Spleen (tissue), 11 donors: ENCODE results near the gene HBA2. TPM values are rescaled to one million over a fixed set of nuclear protein-coding genes. Genes with fewer than 3 reads are reported as not detected.

Source experiments
- DNase-seq: peaks from one replicate; pipeline ENCODE4 v3.0.0-alpha.2; 2020
- H3K27ac ChIP-seq, 8 donors: fragments of 200-600 bp; sonication (generic) in 7 of 8; 1 replicate in 4 of 8; 2 replicates in 4 of 8; pipeline versions ENCODE4 v1.5.0 to v1.8.0; 2016 to 2021; ENCODE audit warnings: inconsistent platforms in 4 of 8, mild to moderate bottlenecking in 4 of 8, moderate library complexity in 1 of 8
- H3K27me3 ChIP-seq, 7 donors: fragments of 200-600 bp; sonication (generic) in 6 of 7; replicated peaks in 1 of 7; 1 replicate in 4 of 7; 2 replicates in 3 of 7; pipeline versions ENCODE4 v1.5.0 to v1.8.0; 2016 to 2021; ENCODE audit warnings: inconsistent platforms in 3 of 7, mild to moderate bottlenecking in 1 of 7
- H3K36me3 ChIP-seq, 6 donors: fragments of 200-600 bp; sonication (generic) in 5 of 6; 1 replicate in 4 of 6; 2 replicates in 2 of 6; pipeline versions ENCODE4 v1.5.0 to v1.8.0; 2016 to 2021; ENCODE audit warnings: inconsistent platforms in 2 of 6
- H3K4me1 ChIP-seq, 6 donors: fragments of 200-600 bp; sonication (generic) in 5 of 6; 1 replicate in 3 of 6; 2 replicates in 3 of 6; pipeline versions ENCODE4 v1.5.0 to v1.8.0; 2016 to 2021; ENCODE audit warnings: inconsistent platforms in 3 of 6
- H3K4me3 ChIP-seq, 8 donors: fragments of 200-600 bp; sonication (generic) in 7 of 8; 1 replicate in 4 of 8; 2 replicates in 4 of 8; pipeline versions ENCODE4 v1.5.0 to v1.8.0; 2016 to 2021; ENCODE audit warnings: inconsistent platforms in 4 of 8, mild to moderate bottlenecking in 4 of 8, moderate library complexity in 2 of 8
- H3K9me3 ChIP-seq, 8 donors: fragments of 200-600 bp; sonication (generic) in 7 of 8; 1 replicate in 4 of 8; 2 replicates in 4 of 8; pipeline versions ENCODE4 v1.5.0 to v1.8.0; 2016 to 2021; ENCODE audit warnings: inconsistent platforms in 4 of 8
- POLR2A ChIP-seq, 3 donors: fragments of 450-650 bp; IDR thresholded peaks; one replicate each; pipeline ENCODE4 v1.5.1; 2017; ENCODE audit warnings: antibody characterized with exemption in 3 of 3, mild to moderate bottlenecking in 1 of 3
- POLR2AphosphoS5 ChIP-seq, 3 donors: sonication (generic); formaldehyde crosslinking; IDR thresholded peaks; one replicate each; pipeline ENCODE4 v1.5.1; 2017; ENCODE audit warnings: antibody characterized with exemption in 3 of 3
- WGBS, 5 donors: extraction: QIAGEN DNeasy Blood & Tissue Kit in 3 of 5; methylation state at CpG; one replicate each; pipeline versions ENCODE4 v1.1.5 to v1.1.7; 2013 to 2018; 5-methylcytosine and 5-hydroxymethylcytosine counted together
- intact Hi-C: fragments of 100-400 bp; cut with DNase I; formaldehyde crosslinking; loops from one replicate; pipeline ENCODE4 v1.15.0; 2023; ENCODE audit warnings: low total_unique reads
- polyA plus RNA-seq, 3 donors: library from polyadenylated mRNA; stranded (reverse); fragments of 200-250 nt; gene quantifications; one replicate each; pipeline ENCODE4 v1.2.1, GENCODE V29; 2013
- total RNA-seq, 7 donors: library from RNA; depleted of rRNA in 3 of 7; stranded (reverse); fragments of >200 nt in 3 of 7; fragmentation: NEBNext Ultra II Directional in 4 of 7; extraction: Animal tissue kit (Norgen Biotek cat#: 25700) in 4 of 7; gene quantifications; one replicate each; pipeline versions ENCODE4 v1.1.0 to v1.2.1, GENCODE V29; 2016 to 2021
- TF ChIP-seq, protein P1 (sequence below), 11 experiments: fragments of 200-600 bp in 7 of 11; fragments of 450-650 bp in 4 of 11; sonication (generic) in 4 of 11; IDR thresholded peaks in 8 of 11; conservative IDR thresholded peaks in 3 of 11; 1 replicate in 7 of 11; 2 replicates in 4 of 11; pipeline versions ENCODE4 v1.4.0 to v1.8.0; 2016 to 2021; ENCODE audit warnings: antibody characterized with exemption in 11 of 11, inconsistent platforms in 4 of 11, mild to moderate bottlenecking in 1 of 11
- donor health status: healthy with polysubstance abuse.
- donor health status: DM: no; HTN: no; CAD: no; lungs with moderate emphysema.
- donor health status: DM: no; HTN: no; CAD: no.
- donor health status: Bipolar disorder and iron deficiency.
- donor health status: healthy.
- donor health status: DM: no; HTN: no; CAD: no.
- donor health status: DM: yes; HTN: yes; CAD: no.

HBA2 gene
- total and polyA plus RNA-seq, 10 donors: 256 to 16,395 (median 3,722) TPM

GRCh38 chr16:142405-142967 lies 30.2 kb upstream of the HBA2 start:
- H3K27ac ChIP-seq: no peak overlapping the region
- intact Hi-C loops: no loop called here
- no peaks in the 10 kb centered on the region for H3K36me3 ChIP-seq
- H3K9me3 ChIP-seq: no peaks in the 10 kb centered on the region
- 76 to 87% (median 81%) methylated on average over 12 of the region's 12 CpGs for WGBS, 5 donors
- no peak overlapping the region for H3K4me3 ChIP-seq
- peaks cover 2 to 13% (median 5%) of the 10 kb centered on the region in 6 donors for H3K4me1 ChIP-seq
- TF ChIP-seq POLR2AphosphoS5 (IDR thresholded peaks at IDR 0.05) (no peak), POLR2A (IDR thresholded peaks at IDR 0.05) (no peak)
- TF ChIP-seq, protein P1, sequence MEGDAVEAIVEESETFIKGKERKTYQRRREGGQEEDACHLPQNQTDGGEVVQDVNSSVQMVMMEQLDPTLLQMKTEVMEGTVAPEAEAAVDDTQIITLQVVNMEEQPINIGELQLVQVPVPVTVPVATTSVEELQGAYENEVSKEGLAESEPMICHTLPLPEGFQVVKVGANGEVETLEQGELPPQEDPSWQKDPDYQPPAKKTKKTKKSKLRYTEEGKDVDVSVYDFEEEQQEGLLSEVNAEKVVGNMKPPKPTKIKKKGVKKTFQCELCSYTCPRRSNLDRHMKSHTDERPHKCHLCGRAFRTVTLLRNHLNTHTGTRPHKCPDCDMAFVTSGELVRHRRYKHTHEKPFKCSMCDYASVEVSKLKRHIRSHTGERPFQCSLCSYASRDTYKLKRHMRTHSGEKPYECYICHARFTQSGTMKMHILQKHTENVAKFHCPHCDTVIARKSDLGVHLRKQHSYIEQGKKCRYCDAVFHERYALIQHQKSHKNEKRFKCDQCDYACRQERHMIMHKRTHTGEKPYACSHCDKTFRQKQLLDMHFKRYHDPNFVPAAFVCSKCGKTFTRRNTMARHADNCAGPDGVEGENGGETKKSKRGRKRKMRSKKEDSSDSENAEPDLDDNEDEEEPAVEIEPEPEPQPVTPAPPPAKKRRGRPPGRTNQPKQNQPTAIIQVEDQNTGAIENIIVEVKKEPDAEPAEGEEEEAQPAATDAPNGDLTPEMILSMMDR (IDR thresholded peaks at IDR 0.05 in 8 of 11, conservative IDR thresholded peaks at IDR 0.05 in 3 of 11): no peak
- peaks cover 0 to 14% (median 0%) of the 10 kb centered on the region in 7 donors for H3K27me3 ChIP-seq
- peak; percentile 35 for DNase-seq

DNA sequence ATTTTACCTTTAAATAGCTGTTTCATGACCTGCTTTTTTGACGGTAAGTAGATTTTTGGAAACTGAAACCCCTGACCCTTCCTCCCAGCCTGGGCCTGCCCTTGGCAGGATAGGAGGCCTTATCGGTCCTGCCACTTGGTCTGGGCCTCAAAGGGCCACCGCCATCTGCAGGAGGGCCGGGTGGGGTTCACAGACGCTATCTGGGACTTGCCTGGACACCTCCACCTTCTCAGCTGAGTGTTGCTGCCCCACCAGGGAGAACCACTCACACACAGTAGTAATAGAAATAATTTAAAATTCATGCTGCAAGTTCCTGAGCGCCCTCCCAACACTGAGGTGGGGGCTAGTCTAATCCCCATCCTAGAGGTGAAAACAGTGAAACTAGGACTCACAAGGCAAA lies 29.6 kb upstream of the HBA2 start:
- intact Hi-C loops: no loop called here
- Histone ChIP-seq H3K27ac (no peak overlapping the region), H3K27me3 (peaks cover 0 to 14% (median 0%) of the 10 kb centered on the region in 7 donors), H3K4me3 (no peak overlapping the region), H3K4me1 (peaks cover 0 to 7% (median 0%) of the 10 kb centered on the region in 6 donors), H3K9me3 (no peaks in the 10 kb centered on the region), H3K36me3 (no peaks in the 10 kb centered on the region)
- no peak for TF ChIP-seq POLR2AphosphoS5 (IDR thresholded peaks at IDR 0.05)
- TF ChIP-seq, protein P1 (IDR thresholded peaks at IDR 0.05 in 8 of 11, conservative IDR thresholded peaks at IDR 0.05 in 3 of 11): no peak
- no peak for TF ChIP-seq POLR2A (IDR thresholded peaks at IDR 0.05)
- WGBS, 5 donors: 76 to 88% (median 86%) methylated on average over 6 of the region's 6 CpGs
- DNase-seq: peak; percentile 32

- Histone ChIP-seq H3K4me1 (peaks cover 0 to 7% (median 0%) of the 10 kb centered on the region in 6 donors), H3K36me3 (no peaks in the 10 kb centered on the region), H3K4me3 (no peak overlapping the region), H3K27ac (no peak overlapping the region), H3K27me3 (peaks cover 0 to 14% (median 0%) of the 10 kb centered on the region in 7 donors), H3K9me3 (no peaks in the 10 kb centered on the region)
- intact Hi-C loops: no loop called here
- no peak for TF ChIP-seq POLR2AphosphoS5 (IDR thresholded peaks at IDR 0.05)
- no peak for TF ChIP-seq POLR2A (IDR thresholded peaks at IDR 0.05)
- TF ChIP-seq, protein P1 (IDR thresholded peaks at IDR 0.05 in 8 of 11, conservative IDR thresholded peaks at IDR 0.05 in 3 of 11): no peak
- WGBS, 5 donors: 61 to 81% (median 73%) methylated on average over 5 to 6 of the region's 6 CpGs
- peak; percentile 28 for DNase-seq
Measured at GRCh38 chr16:143456-143855, 29.2 kb upstream of the HBA2 start.

- 79 to 90% (median 85%) methylated on average over 14 of the region's 14 CpGs for WGBS, 5 donors
- no peak overlapping the region for H3K27ac ChIP-seq
- H3K4me3 ChIP-seq: no peak overlapping the region
- no peaks in the 10 kb centered on the region for H3K36me3 ChIP-seq
- no peaks in the 10 kb centered on the region for H3K9me3 ChIP-seq
- H3K4me1 ChIP-seq: no peaks in the 10 kb centered on the region
- peaks cover 0 to 17% (median 0%) of the 10 kb centered on the region in 7 donors for H3K27me3 ChIP-seq
- peak; percentile 1 for DNase-seq
- TF ChIP-seq POLR2AphosphoS5 (IDR thresholded peaks at IDR 0.05): no peak
- TF ChIP-seq, protein P1 (IDR thresholded peaks at IDR 0.05 in 8 of 11, conservative IDR thresholded peaks at IDR 0.05 in 3 of 11): no peak
- TF ChIP-seq POLR2A (IDR thresholded peaks at IDR 0.05): no peak
- intact Hi-C loops: no loop called here
Measured at GRCh38 chr16:144797-145252, 27.9 kb upstream of the HBA2 start.
